Activated naive CD4-positive, alpha-beta T cell treated with anti-CD3 and anti-CD28 coated beads, Interleukin-2, amount 50 U/mL, for 72 hours (primary cell): Measurements from ENCODE around the gene BRD1. TPM values are rescaled to one million over a fixed set of nuclear protein-coding genes. Genes with fewer than 3 reads are reported as not detected.

ENCODE experiments used
- ATAC-seq, 2 donors: fragments of 150-1000 bp; cut with Tn5 transposase; 2 replicates each; pipeline ENCODE4 v1.10.0; 2021; ENCODE audit warnings: mild to moderate bottlenecking in 2 of 2, moderate library complexity in 2 of 2
- DNase-seq, 2 donors: peaks; one replicate each; pipeline ENCODE4 v3.0.0; 2021 to 2022; ENCODE audit warnings: low spot score in 2 of 2
- H3K27ac Mint-ChIP-seq, 2 donors: one replicate each; pipeline ENCODE4 v1.8.0; 2022; ENCODE audit warnings: mild to moderate bottlenecking in 2 of 2, mixed read lengths in 2 of 2
- H3K36me3 Mint-ChIP-seq, 2 donors: one replicate each; pipeline ENCODE4 v1.8.0; 2022; ENCODE audit warnings: mixed read lengths in 2 of 2
- H3K9me3 Mint-ChIP-seq, 2 donors: one replicate each; pipeline ENCODE4 v1.8.0; 2022; ENCODE audit warnings: mixed read lengths in 2 of 2
- total RNA-seq, 2 donors: library from RNA; stranded (reverse); gene quantifications; one replicate each; pipeline ENCODE4 v1.2.3, GENCODE V29; 2022

BRD1 gene
- total RNA-seq, 2 donors from 2014 or later: 27.7 to 39.0 TPM

GRCh38 chr22:49798486-49799151 is 29.1 kb downstream of the BRD1 start:
- ATAC-seq (no peak), DNase-seq (no peak)
- Mint-ChIP-seq H3K36me3 (peaks cover 0 to 10% of the 10 kb centered on the region in 2 donors), H3K27ac (peak overlapping the region in 1 of 2 donors; percentile 91), H3K9me3 (no peaks in the 10 kb centered on the region)

GRCh38 chr22:49797706-49798105 is 30.0 kb downstream of the BRD1 start:
- no peaks in the 10 kb centered on the region for H3K9me3 Mint-ChIP-seq
- no peak overlapping the region for H3K27ac Mint-ChIP-seq
- peaks cover 0 to 10% of the 10 kb centered on the region in 2 donors for H3K36me3 Mint-ChIP-seq
- no peak for DNase-seq
- ATAC-seq: no peak

- ATAC-seq: no peak
- no peaks in the 10 kb centered on the region for H3K9me3 Mint-ChIP-seq
- H3K27ac Mint-ChIP-seq: peak overlapping the region in 1 of 2 donors; percentile 90
- no peak for DNase-seq
- H3K36me3 Mint-ChIP-seq: peaks cover 0 to 15% of the 10 kb centered on the region in 2 donors
These were observed 30.9 kb downstream of the BRD1 start for GRCh38 chr22:49796596-49797270.

GRCh38 chr22:49795521-49795920 is 32.2 kb downstream of the BRD1 start:
- no peak for DNase-seq
- H3K9me3 Mint-ChIP-seq: no peaks in the 10 kb centered on the region
- peak overlapping the region; percentile 54 to 90 for H3K27ac Mint-ChIP-seq
- no peak for ATAC-seq
- peaks cover 0 to 19% of the 10 kb centered on the region in 2 donors for H3K36me3 Mint-ChIP-seq

- H3K9me3 Mint-ChIP-seq: no peaks in the 10 kb centered on the region
- DNase-seq (no peak), ATAC-seq (no peak)
- no peak overlapping the region for H3K27ac Mint-ChIP-seq
- peaks cover 0 to 19% of the 10 kb centered on the region in 2 donors for H3K36me3 Mint-ChIP-seq
These were observed 33.8 kb downstream of the BRD1 start for GRCh38 chr22:49793871-49794270.

GRCh38 chr22:49793296-49793695 is 34.4 kb downstream of the BRD1 start:
- Mint-ChIP-seq H3K27ac (no peak overlapping the region), H3K9me3 (no peaks in the 10 kb centered on the region), H3K36me3 (peaks cover 0 to 21% of the 10 kb centered on the region in 2 donors)
- DNase-seq (no peak), ATAC-seq (no peak)

GRCh38 chr22:49792107-49792506 is 35.6 kb downstream of the BRD1 start:
- Mint-ChIP-seq H3K36me3 (peaks cover 0 to 23% of the 10 kb centered on the region in 2 donors), H3K27ac (peak overlapping the region; percentile 65 to 76), H3K9me3 (no peaks in the 10 kb centered on the region)
- DNase-seq (no peak), ATAC-seq (no peak)

- Mint-ChIP-seq H3K36me3 (peaks cover 0 to 22% of the 10 kb centered on the region in 2 donors), H3K9me3 (no peaks in the 10 kb centered on the region), H3K27ac (peak overlapping the region; percentile 65 to 76)
- ATAC-seq (peak in 1 of 2 donors; percentile 51), DNase-seq (no peak)
These were observed 36.0 kb downstream of the BRD1 start for GRCh38 chr22:49791682-49792081.

GRCh38 chr22:49790912-49791311 is 36.8 kb downstream of the BRD1 start:
- Mint-ChIP-seq H3K36me3 (peaks cover 0 to 22% of the 10 kb centered on the region in 2 donors), H3K27ac (peak overlapping the region; percentile 76 to 90), H3K9me3 (no peaks in the 10 kb centered on the region)
- no peak for DNase-seq
- ATAC-seq: no peak

GRCh38 chr22:49789289-49790141 is 38.2 kb downstream of the BRD1 start:
- DNase-seq: no peak
- peak; percentile 63 to 67 for ATAC-seq
- Mint-ChIP-seq H3K9me3 (no peaks in the 10 kb centered on the region), H3K27ac (peak overlapping the region; percentile 80 to 91), H3K36me3 (peaks cover 0 to 22% of the 10 kb centered on the region in 2 donors)

GRCh38 chr22:49788504-49788903 is 39.2 kb downstream of the BRD1 start:
- H3K36me3 Mint-ChIP-seq: peaks cover 0 to 22% of the 10 kb centered on the region in 2 donors
- peak overlapping the region; percentile 14 to 31 for H3K27ac Mint-ChIP-seq
- H3K9me3 Mint-ChIP-seq: no peaks in the 10 kb centered on the region
- DNase-seq: no peak
- peak in 1 of 2 donors; percentile 29 for ATAC-seq

- peaks cover 0 to 26% of the 10 kb centered on the region in 2 donors for H3K36me3 Mint-ChIP-seq
- ATAC-seq: no peak
- no peak for DNase-seq
- H3K9me3 Mint-ChIP-seq: no peaks in the 10 kb centered on the region
- peak overlapping the region; percentile 14 to 31 for H3K27ac Mint-ChIP-seq
These were observed 39.8 kb downstream of the BRD1 start for GRCh38 chr22:49787861-49788260.

GRCh38 chr22:49786976-49787706 is 40.5 kb downstream of the BRD1 start:
- ATAC-seq (no peak), DNase-seq (no peak)
- H3K27ac Mint-ChIP-seq: peak overlapping the region; percentile 60 to 70
- no peaks in the 10 kb centered on the region for H3K9me3 Mint-ChIP-seq
- H3K36me3 Mint-ChIP-seq: peaks cover 0 to 26% of the 10 kb centered on the region in 2 donors

- ATAC-seq: no peak
- Mint-ChIP-seq H3K27ac (peak overlapping the region in 1 of 2 donors; percentile 70), H3K9me3 (no peaks in the 10 kb centered on the region), H3K36me3 (peaks cover 0 to 17% of the 10 kb centered on the region in 2 donors)
- no peak for DNase-seq
These were observed 41.7 kb downstream of the BRD1 start for GRCh38 chr22:49785841-49786471.

GRCh38 chr22:49785046-49785521 is 42.6 kb downstream of the BRD1 start:
- Mint-ChIP-seq H3K36me3 (peaks cover 0 to 17% of the 10 kb centered on the region in 2 donors), H3K9me3 (no peaks in the 10 kb centered on the region), H3K27ac (no peak overlapping the region)
- no peak for DNase-seq
- ATAC-seq: no peak

GRCh38 chr22:49784630-49784971 is 43.1 kb downstream of the BRD1 start:
- Mint-ChIP-seq H3K36me3 (peaks cover 0 to 17% of the 10 kb centered on the region in 2 donors), H3K27ac (no peak overlapping the region), H3K9me3 (no peaks in the 10 kb centered on the region)
- DNase-seq (no peak), ATAC-seq (no peak)
